Measurements from ENCODE around the gene DCDC1.
A peak's percentile ranks its signal among the peaks of the same experiment; 100 is the strongest.
"Not testable (repeated sequence)": the region's sequence is repeated elsewhere in the genome, so short reads cannot be mapped to it uniquely, and the experiment has no call there.

DCDC1 gene

DNA sequence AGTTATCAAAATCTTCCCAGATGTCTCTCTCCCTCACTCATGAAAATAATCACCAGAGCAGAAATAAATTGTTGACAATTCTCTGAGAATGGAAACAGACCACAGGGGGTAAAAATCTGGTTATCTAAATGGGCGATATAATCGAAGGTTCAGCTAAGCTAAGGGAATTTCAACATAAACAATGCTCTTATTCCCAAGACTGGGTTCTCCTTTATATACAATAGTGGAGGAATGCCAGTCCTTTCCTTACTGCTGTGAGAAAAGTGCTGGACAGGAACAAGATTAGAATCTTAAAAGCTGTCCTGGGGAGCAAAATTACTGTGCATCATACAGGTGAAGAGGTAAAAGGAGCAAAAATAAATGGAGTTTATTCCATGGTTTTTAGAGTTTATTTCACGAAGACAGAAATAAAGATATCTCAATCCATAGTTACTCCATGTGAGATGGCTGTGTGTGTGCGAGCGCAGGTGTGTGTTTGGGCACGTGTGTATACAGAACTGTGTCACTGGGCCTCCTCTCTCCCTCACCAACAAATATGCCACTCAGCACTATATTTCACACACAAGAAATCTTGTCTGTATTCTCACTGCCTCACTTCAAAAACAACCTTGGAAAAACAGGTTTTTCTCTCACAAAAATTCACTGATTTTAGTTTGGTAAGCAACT lies 385.6 kb downstream of the DCDC1 start:
- DNase-seq = no peak

DNA sequence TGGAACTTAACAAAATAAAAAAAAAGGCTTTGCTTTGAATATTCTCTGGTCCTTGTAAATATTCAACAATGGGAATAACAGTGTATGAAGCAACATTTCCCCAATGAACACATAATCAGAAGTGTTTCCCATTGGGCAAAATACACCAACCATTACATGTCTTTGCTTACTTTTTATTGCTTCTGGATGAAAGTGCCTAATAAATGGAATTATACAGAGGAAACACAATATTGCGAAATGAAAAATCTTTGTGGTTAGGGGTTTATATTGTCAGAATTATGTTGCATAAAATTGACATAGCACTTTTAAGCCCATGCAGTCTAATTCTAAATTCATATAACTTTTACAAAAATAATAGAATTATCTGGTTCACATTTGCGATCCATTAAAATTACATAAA lies 386.4 kb downstream of the DCDC1 start:
- DNase-seq = no peak

DNA sequence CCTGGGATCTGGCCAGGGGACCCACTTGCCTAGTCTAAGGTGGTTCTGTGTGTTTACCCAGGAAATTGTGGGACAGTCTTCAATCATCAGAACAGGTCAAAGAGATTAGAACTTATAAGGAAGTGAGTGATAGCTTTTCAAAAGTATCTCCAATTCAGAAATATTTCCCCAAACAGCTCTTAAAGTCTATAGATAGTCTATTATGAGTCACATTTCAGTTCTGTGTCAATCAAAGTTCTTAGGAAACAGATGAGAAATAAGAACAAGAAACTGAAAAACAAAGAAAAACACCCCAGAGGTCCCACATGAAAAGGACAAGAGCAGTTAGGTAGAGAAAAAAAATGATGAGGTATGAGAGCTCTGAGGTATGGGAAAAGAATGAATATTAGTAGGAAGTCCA lies 402.0 kb downstream of the DCDC1 start:
- no peak for DNase-seq

GRCh38 chr11:30960387-30960992 lies 409.0 kb downstream of the DCDC1 start:
- DNase-seq = peak; percentile 25

DNA sequence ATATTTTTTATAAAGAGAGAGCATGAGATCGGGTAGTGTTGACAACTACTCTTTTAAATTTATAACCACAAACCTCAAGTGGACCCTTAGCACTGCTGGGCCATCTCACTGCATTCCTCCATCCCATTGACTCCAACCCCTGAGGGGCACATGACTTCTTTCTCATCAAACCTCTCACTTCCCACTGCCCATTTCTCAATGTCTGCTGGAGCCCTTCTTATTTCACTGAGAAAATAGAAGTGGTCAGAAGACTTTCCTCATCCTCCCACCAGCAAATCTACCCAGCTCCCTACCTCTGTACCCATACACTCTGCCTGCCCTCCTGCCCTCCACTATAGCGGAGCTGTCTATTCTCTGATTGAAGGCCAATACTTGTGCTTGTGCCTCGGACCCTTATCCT lies 412.8 kb downstream of the DCDC1 start:
- DNase-seq = no peak

- DNase-seq = no peak
These were observed 419.7 kb downstream of the DCDC1 start for GRCh38 chr11:30949838-30950237.

- not testable (repeated sequence) for DNase-seq
These were observed 421.8 kb downstream of the DCDC1 start for GRCh38 chr11:30947715-30948114.

DNA sequence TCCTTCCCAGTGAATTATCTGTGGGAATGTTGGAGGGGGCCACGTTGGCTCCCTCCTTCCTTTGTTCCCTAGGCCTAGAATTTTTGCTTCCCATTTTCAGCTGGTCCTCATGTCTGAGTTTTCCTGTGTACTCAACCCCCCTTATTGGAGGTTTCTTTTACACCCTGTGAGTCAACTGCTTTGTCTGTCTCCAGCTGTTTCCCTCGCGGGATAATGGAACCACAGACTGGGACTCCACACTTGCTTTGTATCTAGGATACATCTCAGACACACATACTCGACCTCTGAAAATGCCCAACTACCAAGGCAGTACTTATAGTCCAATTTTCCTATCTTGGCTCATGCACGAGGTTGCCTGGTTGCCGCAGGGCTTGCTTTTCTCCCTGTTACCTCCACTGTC lies 430.7 kb downstream of the DCDC1 start:
- DNase-seq = peak; percentile 4

GRCh38 chr11:30938171-30938570 lies 431.4 kb downstream of the DCDC1 start:
- DNase-seq = peak; percentile 2

DNA sequence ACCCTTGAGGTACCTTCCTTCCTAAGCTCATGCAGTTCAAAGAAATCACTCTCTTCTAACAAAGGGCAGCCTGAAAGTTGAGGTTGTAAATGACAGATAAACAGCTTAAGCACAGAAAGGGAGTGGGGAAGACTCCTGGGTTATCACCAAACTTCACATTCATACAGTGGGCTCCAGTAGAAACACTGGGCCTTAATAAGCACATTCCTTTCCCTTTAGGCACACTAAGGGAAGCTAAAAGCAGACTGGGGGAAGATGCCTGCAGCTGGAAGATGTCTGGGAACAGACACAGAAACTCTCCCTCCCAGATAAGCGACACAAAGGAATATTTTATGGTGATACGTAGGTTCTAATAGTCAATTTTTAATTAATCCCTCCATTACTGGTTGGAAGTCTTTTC lies 433.0 kb downstream of the DCDC1 start:
- peak; percentile 60 for DNase-seq

GRCh38 chr11:30935861-30936260 lies 433.7 kb downstream of the DCDC1 start:
- DNase-seq = peak; percentile 38

GRCh38 chr11:30926130-30926529 lies 443.4 kb downstream of the DCDC1 start:
- no peak for DNase-seq

DNA sequence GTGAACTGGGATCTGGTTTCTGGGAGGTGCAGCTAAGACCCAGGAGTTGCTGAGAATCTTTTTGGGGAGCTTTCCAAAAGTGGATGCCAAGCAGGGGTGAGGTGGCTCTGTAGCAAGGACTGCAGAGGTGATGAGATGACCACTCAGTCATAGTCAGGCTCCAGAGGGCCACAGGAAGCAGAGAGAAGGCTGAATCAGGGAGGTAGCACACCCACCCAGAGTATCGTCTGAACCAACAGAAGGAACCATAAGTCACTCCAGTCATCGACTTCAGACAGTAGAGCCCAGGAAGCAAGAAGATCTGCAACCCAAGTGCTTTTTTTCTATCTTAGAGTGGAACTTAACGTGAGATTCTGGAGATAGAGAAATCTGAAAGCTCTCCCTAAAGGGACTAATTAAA lies 447.7 kb downstream of the DCDC1 start:
- peak; percentile 3 for DNase-seq

DNA sequence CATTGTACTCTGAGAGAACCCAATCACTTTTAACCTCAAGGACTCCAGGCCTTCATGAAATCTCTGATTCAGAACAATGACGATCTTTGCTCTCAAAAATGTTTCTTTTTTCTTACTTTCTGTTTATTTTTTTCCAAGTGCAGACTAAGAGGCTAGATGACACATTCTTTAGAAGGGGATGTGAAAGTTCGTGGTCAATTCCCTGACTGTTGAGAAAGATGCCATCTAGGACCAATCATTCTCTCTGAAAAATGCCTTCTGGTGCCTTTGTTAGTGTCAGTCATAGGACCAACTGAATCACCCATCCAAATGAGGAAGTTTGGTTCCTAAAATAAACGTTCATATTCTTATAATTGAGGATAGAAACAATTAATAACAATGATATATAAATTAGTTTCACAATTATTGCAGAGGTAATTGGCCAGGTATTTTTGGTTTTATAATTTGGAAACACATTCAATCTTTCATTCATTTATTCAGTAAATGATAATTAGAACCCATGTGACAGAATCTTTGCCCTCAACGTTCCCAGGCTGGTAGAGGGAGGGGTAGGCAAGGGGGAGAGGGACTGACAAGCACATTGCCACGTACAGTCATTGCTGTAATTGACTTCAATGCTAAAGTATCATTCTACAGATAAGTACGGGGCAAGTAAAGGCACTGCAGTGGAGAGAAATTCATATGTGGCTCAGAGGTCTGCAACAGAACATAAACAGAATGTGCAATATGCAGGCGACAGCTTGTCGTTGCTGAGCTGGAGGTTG lies 450.0 kb downstream of the DCDC1 start:
- DNase-seq = peak; percentile 69

DNA sequence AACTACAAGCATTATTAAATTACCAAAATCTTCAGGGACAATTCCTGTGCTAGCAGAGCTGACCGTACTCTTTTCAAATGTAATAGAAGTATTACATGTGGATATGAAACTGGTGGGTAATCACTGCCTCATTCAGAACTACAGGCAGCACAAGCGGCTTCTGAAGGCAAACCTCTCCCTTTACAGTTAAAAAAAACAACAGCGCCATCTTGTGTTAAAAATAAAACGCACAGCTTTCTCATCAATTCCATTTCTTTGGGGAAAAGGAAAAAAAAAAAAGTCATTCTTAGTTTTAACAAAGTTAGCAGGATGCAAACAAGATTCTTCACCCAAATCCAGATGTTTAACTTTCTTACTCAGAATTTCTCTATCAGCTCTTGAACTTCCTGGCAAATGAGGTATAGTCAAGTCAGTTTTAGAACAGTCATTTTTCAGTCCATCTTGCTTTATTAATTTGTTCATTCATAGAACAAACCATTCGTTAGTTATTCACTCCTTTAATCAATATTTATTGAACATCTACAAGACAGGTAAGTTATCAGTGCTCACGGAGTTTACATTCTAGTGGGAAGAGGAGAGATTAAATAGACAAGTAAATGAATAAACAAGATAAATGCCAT lies 451.6 kb downstream of the DCDC1 start:
- DNase-seq = peak; percentile 59

DNA sequence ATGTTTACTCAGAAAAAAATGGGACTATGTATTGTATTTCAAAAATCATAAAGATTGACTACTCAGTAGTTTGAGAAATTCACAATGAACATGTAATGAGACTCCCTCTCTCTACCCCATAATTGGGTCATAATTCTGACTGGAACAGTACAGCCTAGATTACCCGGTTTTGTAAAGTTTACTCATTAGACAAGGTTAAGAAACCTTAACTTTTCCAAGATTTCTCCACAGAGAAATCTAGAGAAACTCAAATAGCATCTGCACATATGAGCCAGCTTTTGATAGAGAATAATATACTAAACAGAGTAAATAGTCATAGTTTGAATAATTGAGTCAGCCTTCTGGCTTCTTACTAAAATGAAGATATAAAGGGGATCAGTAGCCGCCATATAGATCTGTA lies 452.3 kb downstream of the DCDC1 start:
- no peak for DNase-seq

DNA sequence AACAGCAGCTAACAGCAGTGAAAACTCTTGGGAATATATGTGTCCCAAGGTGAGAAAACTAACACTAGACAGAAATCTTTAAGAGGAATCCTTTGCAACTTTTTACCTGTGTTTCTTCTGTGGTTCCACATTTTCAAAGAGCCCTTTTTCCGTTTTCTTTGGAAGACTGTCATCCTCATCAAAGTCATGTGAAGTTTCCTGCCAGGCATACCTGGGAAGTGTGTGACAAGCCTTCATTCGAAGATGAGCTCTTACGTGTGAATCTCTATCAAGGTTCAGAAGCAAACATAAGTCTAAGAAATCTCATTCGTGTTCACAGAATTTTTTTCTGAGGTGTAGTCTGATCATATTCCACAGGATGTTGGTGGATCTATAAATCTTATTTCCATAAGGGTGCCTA lies 452.8 kb downstream of the DCDC1 start:
- no peak for DNase-seq

DNA sequence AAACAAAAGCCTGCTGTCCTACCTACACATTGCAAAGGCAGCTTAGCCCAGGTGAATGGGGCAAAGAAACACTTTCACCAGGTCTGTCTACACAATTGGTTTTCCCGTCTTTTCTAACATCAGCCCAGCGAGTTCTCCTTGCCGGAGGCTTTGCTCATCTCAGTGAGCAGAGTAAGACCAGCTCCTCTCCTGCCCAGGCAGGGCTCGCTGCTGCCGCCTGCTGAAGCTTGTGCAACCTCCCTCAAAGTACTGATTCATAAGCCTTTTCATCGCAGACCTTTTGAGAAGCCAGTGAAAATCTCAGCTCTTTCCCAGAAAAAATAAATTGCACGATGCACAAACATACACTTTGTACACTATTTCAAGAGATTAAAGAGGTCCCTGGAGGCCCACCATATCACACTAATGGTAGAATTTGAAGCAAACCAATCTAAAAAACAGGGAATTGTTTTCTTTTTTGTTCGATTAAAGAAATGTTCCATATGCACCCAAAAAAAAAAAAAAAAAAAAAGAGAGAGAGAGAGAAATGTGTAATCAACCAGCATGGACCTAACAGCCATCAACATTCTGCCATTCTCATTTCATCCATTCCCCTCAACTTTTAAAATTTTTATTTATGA lies 455.3 kb downstream of the DCDC1 start:
- peak; percentile 44 for DNase-seq

DNA sequence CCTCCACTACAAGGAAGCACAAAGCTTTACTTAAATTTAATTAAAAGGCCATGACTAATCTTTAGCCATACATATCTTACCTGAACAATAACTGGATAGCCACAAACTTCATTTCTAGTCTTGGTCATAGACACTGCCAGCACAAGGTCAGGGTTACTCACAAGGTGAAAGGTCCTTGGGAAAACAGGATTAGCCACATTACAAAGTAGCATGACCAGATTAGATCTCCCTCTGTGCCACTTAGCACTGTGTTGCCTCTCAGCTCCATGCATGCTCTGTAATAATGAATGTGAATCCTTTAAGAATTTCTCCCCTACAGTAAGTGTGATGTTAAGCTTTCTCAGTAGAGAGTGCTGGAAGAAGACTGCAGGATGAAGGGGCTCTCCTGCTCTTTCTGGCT lies 458.3 kb downstream of the DCDC1 start:
- DNase-seq = no peak

GRCh38 chr11:30908857-30909256 lies 460.7 kb downstream of the DCDC1 start:
- DNase-seq = no peak

GRCh38 chr11:30908272-30908671 lies 461.3 kb downstream of the DCDC1 start:
- DNase-seq = no peak

DNA sequence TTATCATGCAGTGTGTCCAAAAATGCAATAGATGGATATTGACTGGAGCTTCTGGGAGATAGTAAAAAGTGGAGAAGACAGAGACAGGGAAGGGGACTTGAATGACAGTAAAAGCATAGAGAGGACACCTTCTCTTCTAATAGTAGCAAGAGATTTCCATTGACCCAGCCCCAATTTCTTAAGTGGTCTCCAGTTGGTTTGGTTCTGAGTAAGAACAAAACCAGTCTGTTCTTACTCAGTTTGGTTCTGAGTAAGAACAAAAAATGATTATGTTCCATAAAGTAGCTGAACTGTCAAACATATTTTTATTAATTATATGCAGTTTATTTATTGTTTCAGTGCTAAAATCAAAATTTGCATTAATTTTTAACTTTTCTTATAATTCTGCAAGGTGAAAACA lies 466.6 kb downstream of the DCDC1 start:
- no peak for DNase-seq

DNA sequence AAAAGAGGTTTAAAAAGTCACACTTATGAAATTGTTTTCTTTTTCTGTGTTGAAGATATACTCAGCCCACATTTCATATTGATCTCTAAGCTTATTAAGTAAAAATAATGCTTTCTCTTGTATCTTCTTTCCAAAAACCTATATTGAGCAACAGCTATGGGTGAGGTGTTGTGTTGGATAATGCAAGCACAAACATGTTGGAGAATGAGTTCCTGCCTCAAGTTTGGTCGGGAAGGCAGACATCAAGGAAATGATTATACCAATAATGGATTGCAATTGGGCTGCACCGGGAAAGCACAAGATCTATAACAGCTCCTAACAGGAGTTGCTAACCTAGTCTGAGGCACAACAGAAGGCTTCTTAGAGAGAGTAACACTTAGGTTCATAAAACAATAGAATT lies 474.5 kb downstream of the DCDC1 start:
- no peak for DNase-seq

All from fibroblast of skin of right biceps (primary cell).